PC-3 (cell line): Measurements from ENCODE around the gene DUS3L.
"Not testable (repeated sequence)": the region's sequence is repeated elsewhere in the genome, so short reads cannot be mapped to it uniquely, and the experiment has no call there.

ENCODE experiments used
- EZH2 ChIP-seq: fragments of 300-600 bp; sonication (generic); IDR thresholded peaks from one replicate; pipeline ENCODE4 v1.6.1; 2017; ENCODE audit warnings: antibody characterized with exemption, mild to moderate bottlenecking, low read length; ENCODE audit not compliant: unreplicated experiment
- EZH2phosphoT487 ChIP-seq: fragments of 300-600 bp; sonication (generic); IDR thresholded peaks from 2 replicates; pipeline ENCODE4 v1.6.1; 2018; ENCODE audit warnings: mild to moderate bottlenecking, antibody characterized with exemption, low read length, borderline replicate concordance
- TF ChIP-seq, protein P1 (sequence below): fragments of 300-600 bp; sonication (generic); conservative IDR thresholded peaks from 2 replicates; pipeline ENCODE4 v1.5.1; 2017; ENCODE audit warnings: antibody characterized with exemption, low read depth, mild to moderate bottlenecking, low read length

- TF ChIP-seq, protein P1, sequence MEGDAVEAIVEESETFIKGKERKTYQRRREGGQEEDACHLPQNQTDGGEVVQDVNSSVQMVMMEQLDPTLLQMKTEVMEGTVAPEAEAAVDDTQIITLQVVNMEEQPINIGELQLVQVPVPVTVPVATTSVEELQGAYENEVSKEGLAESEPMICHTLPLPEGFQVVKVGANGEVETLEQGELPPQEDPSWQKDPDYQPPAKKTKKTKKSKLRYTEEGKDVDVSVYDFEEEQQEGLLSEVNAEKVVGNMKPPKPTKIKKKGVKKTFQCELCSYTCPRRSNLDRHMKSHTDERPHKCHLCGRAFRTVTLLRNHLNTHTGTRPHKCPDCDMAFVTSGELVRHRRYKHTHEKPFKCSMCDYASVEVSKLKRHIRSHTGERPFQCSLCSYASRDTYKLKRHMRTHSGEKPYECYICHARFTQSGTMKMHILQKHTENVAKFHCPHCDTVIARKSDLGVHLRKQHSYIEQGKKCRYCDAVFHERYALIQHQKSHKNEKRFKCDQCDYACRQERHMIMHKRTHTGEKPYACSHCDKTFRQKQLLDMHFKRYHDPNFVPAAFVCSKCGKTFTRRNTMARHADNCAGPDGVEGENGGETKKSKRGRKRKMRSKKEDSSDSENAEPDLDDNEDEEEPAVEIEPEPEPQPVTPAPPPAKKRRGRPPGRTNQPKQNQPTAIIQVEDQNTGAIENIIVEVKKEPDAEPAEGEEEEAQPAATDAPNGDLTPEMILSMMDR: not testable (repeated sequence)
- TF ChIP-seq EZH2, EZH2phosphoT487: not testable (repeated sequence)
These were observed 42.0 kb downstream of the DUS3L start for GRCh38 chr19:5748920-5749319.
